ENCODE results near the gene TAS2R30.

Gene TAS2R30

DNA sequence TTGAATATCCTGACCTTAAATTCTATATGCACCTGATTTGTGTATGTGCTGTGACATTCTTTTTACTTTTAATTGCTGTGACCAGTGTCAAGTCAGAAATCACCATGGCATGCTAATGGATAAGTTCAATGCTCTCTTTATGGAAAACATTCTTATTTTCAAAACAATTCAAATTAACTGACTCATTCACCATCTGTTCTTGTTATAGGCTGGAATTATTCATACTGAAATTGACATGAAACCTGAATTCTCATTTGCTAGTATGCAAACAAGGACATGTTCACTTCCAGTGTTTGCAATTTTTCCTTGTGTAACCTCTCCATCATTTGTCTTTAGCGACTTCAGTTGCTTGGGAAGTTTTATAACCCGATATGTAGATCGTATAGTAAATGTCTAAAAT is at the start of gene TAS2R30:
TSS of gene TAS2R30 (minus strand) at position 340 of the 400 bp plus-strand sequence. CDS start 400 bp downstream, outside the sequence.
- DNase-seq (ENCODE audit: low read depth): no peak

DNA sequence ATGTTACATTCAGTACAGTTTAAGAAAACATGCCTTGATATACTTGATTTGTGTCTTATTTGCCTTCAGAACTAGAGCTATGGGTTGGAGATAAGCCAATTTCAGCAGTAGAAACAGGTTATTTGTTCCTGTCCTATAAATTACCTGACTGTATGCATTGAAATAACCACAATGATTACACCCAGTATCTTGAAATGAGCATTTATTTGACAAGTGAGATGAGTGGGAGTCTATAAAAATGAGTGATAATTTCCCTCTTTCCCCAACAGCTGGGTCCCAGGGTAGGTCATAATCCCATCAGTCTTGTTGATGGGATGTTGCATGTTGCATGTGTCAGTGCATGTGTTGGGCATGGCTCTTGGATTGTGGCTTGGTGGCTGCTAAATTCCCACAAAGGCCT is 48.6 kb upstream of the TAS2R30 start:
- no peak for DNase-seq (ENCODE audit: low read depth)

DNA sequence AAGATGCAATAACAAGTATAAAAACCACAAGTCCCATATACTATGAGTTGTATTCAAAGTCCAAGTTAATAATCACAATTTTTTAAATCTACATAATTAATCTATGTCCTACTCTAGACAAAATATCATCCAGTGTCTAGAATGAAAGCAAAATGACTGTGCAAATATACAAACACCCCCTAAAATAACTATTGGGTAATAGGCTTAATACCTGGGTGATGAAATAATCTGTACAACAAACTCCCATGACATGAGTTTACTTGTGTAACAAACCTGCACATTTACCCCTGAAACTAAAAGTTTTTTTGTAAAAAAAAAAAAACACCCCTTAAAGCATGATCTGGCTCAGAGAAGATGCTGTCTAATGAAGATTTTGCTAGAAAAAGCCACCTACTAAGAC is 48.1 kb upstream of the TAS2R30 start:
- DNase-seq (ENCODE audit: low read depth): no peak

GRCh38 chr12:11178250-11178649 is 43.8 kb upstream of the TAS2R30 start:
- no peak for DNase-seq (ENCODE audit: low read depth)

- no peak for DNase-seq (ENCODE audit: low read depth)
Measured at GRCh38 chr12:11174022-11174421, 39.6 kb upstream of the TAS2R30 start.

- DNase-seq (ENCODE audit: low read depth): no peak
Measured at GRCh38 chr12:11171969-11172675, 37.7 kb upstream of the TAS2R30 start.

GRCh38 chr12:11171145-11171968 is 36.9 kb upstream of the TAS2R30 start, which contains the start of gene SMIM10L1:
SMIM10L1 (plus strand) TSS chr12:11171194; CDS start chr12:11171357, 163 bp downstream.
- peak; percentile 65 for DNase-seq (ENCODE audit: low read depth)

- no peak for DNase-seq (ENCODE audit: low read depth)
Measured at GRCh38 chr12:11170810-11171144, 36.3 kb upstream of the TAS2R30 start.

GRCh38 chr12:11166300-11166699 is 31.9 kb upstream of the TAS2R30 start:
- no peak for DNase-seq (ENCODE audit: low read depth)

DNA sequence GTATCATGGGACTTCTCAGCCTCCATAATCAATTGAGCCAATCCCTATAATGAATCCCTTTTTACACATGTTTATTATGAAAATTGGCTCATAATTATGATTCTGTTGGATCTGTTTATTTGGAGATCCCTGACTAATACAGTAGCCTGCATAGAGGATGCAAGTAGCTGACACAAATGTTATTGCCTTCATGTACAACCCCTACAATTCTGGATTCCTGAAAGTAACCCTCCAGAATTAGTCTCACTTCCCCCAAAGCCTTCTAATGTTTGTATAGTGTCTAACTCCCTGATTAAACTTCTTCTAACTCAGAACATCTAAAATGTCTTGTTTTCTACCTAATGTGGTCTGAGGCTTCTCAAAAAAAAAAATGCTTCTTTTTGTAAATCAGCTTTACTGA is 29.9 kb upstream of the TAS2R30 start:
- DNase-seq (ENCODE audit: low read depth): no peak

DNA sequence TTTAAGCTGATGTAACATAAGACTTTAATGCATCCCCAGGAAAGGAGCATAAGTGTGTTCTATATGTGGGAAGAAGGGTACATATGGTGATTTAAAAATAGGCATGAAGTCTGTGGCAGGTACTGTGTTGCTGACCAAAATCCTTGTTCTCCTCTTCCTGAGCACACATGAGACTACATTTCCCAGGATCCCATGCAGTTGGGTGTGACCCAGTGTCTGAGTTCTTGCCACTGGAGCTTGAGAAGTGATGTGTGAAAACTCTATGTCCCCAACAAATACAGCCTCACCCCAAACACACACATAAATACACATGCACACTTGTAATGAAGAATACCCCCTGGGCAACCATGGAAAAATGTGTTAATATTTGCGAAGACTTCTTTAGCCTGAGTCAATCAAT is 28.1 kb upstream of the TAS2R30 start:
- no peak for DNase-seq (ENCODE audit: low read depth)

GRCh38 chr12:11158885-11159444 is 24.5 kb upstream of the TAS2R30 start:
- DNase-seq (ENCODE audit: low read depth): no peak

GRCh38 chr12:11154400-11154925 is 20.0 kb upstream of the TAS2R30 start:
- no peak for DNase-seq (ENCODE audit: low read depth)

GRCh38 chr12:11152725-11153124 is 18.3 kb upstream of the TAS2R30 start:
- DNase-seq (ENCODE audit: low read depth): no peak

- no peak for DNase-seq (ENCODE audit: low read depth)
Measured at GRCh38 chr12:11150832-11151231, 16.4 kb upstream of the TAS2R30 start.

DNA sequence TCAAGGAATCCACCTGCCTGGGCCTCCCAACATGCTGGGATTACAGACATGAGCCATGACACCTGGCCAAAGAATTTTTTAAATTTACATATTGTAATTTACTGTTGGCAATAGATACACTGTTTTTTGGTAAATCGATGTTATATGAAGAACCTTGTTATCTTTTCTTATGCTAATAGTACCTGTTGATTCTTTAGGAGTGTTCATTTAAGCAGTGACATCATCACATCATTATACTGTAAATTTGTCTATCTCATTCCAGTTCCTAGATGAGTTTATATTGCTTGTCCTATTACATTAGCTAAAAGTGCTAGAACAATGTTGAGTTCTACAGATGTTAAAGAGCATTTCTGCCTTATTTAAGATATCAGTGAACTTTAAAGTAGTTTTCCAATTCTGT is 13.0 kb upstream of the TAS2R30 start:
- no peak for DNase-seq (ENCODE audit: low read depth)

DNA sequence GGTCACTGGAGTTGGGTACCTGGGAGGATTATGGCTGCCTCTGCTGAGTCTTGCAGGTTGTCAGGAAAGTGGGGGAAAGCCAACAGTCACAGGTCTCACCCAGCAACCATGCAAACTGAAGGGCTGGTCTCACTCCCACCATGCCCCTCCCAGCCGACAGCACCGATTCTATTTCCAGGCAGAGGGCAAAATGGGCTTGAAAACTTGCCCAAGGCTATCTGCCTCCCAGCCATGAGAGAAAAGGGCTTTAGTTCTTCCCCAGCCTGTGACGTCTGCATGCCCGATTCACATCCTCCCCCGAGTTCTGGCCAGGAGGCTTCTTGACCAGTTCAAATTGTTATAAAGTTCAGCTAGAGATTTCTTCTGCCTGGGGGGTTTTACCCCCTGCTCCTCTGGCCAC is 9.9 kb upstream of the TAS2R30 start:
- no peak for DNase-seq (ENCODE audit: low read depth)

DNA sequence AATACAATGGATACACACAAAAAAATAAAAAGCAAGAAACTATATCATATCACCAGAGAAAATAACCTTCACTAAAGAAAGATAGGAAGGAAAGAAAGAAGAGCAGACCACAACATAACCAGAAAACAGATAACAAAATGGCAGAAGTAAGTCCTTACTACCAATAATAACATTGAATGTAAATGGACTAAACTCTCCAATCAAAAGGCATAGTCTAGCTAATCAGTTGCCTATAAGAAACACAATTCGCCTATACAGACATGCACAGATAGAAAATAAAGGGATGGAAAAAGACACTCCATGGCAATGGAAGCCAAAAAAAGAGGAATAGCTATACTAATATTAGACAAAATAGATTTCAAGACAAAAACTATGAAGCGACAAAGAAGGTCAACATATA is 8.9 kb upstream of the TAS2R30 start:
- DNase-seq (ENCODE audit: low read depth): no peak

GRCh38 chr12:11136075-11136474 is 1.6 kb upstream of the TAS2R30 start:
- DNase-seq (ENCODE audit: low read depth): no peak

- DNase-seq (ENCODE audit: low read depth): no peak
Measured at GRCh38 chr12:11133816-11134215, 628 bp downstream of the TAS2R30 start.

- no peak for DNase-seq (ENCODE audit: low read depth)
Measured at GRCh38 chr12:11133162-11133561, 1.3 kb downstream of the TAS2R30 start.

GRCh38 chr12:11130999-11131398 is 3.4 kb downstream of the TAS2R30 start:
- no peak for DNase-seq (ENCODE audit: low read depth)

GRCh38 chr12:11130382-11130781 is 4.1 kb downstream of the TAS2R30 start:
- DNase-seq (ENCODE audit: low read depth): no peak

All from stimulated activated CD8-positive, alpha-beta memory T cell treated with anti-CD3 and anti-CD28 coated beads, Interleukin-7, amount 100 ng/mL, for 24 hours (primary cell).